T-helper 1 cell (primary cell): Measurements from ENCODE around the gene KCTD17.
A peak's percentile ranks its signal among the peaks of the same experiment; 100 is the strongest.

Experiments
- DNase-seq, 5 donors: peaks; one replicate each; pipeline ENCODE4 v3.0.0-alpha.2; 2012 to 2020
- total RNA-seq, 4 donors: gene quantifications; one replicate each; lab custom pipeline; 2026; lab: John Stamatoyannopoulos, UW

Gene KCTD17
- total RNA-seq: 11.4 to 18.2 (median 14.1) reads per million in 4 donors

DNA sequence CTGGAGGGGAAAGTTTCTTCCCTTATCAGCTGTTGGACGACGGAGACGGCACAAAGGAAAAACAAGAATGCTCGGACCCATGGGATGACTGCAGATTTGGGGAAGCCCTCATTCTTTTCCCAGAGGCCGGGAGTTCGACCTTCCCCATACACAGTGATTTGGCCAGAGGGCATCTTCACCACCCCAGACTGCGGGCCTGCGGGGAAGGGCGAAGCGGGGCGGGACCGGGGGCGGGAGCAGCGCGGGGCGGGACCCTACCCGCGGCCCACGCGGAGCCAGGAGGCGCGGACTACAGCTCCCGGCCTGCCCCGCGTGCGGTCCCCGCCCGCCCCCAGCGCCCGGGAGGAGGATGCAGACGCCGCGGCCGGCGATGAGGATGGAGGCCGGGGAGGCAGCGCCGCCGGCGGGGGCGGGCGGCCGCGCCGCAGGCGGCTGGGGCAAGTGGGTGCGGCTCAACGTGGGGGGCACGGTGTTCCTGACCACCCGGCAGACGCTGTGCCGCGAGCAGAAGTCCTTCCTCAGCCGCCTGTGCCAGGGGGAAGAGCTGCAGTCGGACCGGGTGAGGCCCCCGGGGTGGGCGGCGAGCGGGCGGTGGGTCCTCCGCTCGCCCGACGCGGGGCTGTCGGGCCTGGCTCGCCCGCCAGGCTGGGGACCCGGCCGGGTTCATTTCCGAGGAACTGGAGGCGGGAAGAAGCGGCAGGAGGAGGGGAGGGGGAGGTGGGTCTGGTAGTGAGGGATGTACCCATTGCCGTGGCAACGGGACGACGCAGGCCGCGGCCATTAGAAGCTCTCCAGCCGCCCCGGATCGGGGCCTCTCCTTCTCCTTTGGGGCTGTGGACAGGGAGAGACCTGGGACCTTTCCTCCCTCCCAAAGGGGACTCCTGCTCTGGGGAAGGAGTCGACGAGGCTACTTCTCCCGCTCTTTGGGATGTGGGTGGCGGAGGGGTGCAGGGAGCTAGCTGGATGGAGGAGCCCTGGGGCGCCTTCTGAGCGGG is at the start of gene KCTD17:
TSS of gene KCTD17 (plus strand) at position 352 of the 995 bp plus-strand sequence. CDS start at position 371, 19 bp downstream.
- peak; percentile 39 to 77 (median 60) for DNase-seq

DNA sequence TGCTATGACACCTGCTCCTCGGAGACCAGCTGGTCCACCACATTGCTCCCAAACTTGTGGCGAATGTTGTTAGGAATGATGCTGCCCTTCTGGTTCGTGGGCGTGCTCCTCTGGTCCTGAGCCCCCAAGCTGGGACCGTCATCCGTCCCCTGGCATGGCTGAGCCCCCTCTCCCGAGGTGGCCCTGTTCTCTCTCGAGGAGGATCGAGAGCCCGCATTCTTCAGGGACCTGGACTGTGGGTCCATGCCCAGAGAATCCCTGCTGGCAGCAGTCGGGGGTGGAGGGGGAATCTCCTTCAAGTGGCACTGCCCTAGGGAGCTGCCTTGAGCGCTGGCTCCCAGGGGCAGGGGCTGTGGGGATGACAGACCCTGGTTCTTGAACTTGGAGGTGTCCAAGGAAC is 49.7 kb upstream of the KCTD17 start:
- no peak for DNase-seq

DNA sequence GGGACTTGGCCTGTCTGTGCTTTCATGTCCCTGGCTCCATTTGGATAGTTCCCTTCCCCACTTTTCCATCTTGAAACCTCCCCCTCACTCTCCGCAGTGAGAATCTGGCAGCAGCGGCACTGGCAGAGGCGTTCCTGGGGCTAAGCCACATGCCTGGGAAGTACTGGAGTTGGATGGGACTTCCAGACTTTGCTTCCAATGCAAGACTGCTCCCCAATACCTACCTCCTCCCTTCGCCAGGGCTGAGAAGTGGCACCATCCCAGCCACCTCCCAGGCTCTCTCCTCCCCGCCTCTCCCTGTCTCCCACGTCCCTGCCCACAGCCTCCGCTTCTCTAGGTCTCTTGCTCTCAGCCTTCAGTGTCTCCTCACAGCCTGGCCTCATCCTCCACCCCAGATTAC is 48.9 kb upstream of the KCTD17 start:
- no peak for DNase-seq

DNA sequence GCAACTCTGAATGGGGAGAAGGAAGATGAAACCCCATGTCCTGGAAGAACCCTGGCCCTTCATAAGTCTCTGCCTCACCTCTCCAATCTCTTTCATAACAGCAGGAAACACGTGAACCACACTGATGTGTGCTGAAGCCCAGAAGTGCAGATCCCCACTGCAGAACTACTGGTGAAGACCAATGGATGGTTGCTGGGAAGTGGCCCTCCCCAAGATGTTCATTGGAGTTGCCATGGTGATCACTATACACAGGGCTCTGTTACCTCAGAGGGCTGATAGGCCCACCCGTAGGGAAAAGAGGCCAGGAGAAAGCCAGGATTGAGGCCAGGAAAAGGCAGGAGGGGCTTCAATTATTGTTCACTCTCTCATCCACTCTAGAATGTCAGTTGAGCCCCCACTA is 43.9 kb upstream of the KCTD17 start:
- DNase-seq: no peak

- DNase-seq: no peak
These were observed 43.2 kb upstream of the KCTD17 start for GRCh38 chr22:37008365-37008764.

DNA sequence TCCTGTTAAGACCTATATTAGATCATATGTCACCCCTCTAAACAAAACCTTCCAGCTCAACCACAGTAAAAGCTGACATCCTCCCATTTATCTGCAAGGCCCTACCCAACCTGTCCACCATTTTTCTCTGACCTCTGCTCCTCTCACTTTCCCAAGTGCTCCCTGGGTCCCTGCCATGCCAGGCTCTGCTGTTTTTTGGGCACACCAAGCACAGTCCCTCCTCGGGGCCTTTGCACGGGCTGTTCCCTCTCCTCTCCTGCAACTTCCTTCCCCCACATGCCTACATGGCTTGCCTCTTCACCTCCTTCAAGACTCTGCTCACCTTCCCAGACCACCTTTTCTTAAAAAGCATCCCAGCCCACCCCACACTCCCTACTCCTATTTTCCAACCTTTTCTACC is 42.1 kb upstream of the KCTD17 start:
- no peak for DNase-seq

DNA sequence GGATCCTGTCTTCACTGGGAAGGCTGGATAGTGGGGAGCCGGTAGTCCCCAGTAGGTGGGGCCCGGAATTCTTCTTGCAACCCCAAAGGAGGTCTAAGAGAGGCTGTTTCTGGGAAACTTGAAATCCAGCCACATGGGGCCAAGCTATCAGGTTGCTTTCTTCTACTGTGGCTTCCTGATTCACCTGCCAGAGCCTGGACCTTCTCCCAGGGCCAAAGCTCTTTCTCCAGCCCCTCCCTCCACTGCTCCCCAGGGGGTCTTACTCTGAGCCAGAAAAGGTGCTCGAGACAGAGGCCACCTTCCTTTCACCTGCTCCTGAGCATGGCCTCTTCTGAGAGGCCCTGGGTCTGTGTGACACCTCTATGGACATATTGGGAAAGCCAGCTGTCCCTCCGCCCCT is 41.4 kb upstream of the KCTD17 start:
- DNase-seq: no peak

GRCh38 chr22:37010976-37011375 is 40.6 kb upstream of the KCTD17 start:
- no peak for DNase-seq

DNA sequence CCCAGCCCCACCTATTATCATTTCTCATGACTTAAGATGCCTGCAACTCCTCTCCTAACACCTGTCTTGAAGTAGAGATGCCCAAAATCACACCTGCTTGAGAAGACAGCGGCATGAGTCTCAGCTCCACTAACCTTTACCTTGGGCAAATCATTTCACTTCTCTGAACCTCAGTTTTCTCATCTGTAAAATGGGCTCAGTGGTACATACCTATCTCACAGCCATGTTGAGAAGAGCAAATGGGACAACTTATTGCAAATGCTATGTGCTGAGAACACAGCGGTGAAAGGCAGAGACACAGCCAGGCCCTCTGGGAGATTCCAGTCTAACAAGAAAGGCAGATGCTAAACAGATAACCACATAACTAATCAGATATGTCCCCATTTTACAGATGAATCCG is 40.1 kb upstream of the KCTD17 start:
- no peak for DNase-seq

- no peak for DNase-seq
These were observed 39.2 kb upstream of the KCTD17 start for GRCh38 chr22:37012262-37012904.

- DNase-seq: no peak
These were observed 38.6 kb upstream of the KCTD17 start for GRCh38 chr22:37012956-37013355.

DNA sequence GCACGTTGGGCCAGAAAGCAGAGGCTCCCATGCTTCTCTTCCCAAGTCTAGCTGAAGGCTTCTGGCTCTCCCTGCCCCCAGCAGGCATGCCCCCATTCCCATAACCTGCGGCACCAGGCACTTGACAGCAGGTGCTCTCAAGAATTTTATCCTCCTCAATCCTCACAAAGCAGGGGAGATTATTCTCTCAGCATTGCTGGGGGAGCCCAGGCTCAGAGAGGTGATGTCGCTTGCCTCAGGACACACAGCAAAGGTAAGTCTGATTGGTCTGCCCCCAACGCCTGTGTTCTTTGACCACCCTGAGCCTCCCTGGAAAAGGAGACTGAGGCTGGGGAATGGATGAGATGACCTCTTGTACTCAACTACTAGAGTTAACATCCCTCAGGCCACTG is 37.1 kb upstream of the KCTD17 start:
- no peak for DNase-seq

DNA sequence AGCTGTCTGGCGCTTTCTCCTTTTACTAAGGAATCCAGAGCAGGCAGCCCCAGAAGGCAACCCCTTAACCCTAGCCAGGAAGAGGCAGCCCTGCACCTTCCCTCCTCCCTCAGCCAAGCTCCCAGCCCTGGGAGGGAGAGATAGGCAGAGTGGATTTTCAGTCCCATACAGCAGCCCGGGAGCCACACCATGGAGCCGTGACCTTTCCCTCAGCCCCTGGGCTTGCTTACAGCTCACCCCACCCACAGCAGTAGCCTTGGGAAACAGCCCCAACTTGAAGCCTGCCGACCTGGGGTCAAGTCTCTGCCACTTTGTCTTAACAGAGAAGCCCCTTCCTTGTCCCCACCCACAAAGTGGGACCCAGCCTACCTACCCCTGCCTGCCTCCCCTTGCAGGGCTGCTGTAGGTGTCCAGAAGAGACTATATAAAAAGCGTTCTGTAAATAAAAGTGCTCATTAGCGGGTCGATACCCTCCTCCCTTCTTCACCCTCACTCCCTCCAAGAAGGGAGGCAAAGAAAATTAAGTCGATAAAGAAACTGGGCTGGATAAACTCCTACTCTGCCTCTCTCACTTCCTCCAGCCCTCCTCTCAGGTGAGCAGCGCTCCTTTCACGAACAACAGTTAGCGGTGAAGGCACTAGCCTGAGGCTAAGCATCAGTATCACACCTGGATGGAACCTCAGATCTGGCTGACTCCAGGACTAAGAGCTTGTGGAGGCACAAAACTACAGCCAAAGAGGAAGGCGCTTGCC is 36.5 kb upstream of the KCTD17 start:
- no peak for DNase-seq

- no peak for DNase-seq
These were observed 36.0 kb upstream of the KCTD17 start for GRCh38 chr22:37015587-37015878.

GRCh38 chr22:37016134-37016910 is 35.2 kb upstream of the KCTD17 start:
- no peak for DNase-seq

GRCh38 chr22:37017356-37017755 is 34.2 kb upstream of the KCTD17 start:
- DNase-seq: no peak

GRCh38 chr22:37018086-37018814 is 33.3 kb upstream of the KCTD17 start:
- no peak for DNase-seq

GRCh38 chr22:37018815-37019308 is 32.7 kb upstream of the KCTD17 start:
- DNase-seq: no peak

DNA sequence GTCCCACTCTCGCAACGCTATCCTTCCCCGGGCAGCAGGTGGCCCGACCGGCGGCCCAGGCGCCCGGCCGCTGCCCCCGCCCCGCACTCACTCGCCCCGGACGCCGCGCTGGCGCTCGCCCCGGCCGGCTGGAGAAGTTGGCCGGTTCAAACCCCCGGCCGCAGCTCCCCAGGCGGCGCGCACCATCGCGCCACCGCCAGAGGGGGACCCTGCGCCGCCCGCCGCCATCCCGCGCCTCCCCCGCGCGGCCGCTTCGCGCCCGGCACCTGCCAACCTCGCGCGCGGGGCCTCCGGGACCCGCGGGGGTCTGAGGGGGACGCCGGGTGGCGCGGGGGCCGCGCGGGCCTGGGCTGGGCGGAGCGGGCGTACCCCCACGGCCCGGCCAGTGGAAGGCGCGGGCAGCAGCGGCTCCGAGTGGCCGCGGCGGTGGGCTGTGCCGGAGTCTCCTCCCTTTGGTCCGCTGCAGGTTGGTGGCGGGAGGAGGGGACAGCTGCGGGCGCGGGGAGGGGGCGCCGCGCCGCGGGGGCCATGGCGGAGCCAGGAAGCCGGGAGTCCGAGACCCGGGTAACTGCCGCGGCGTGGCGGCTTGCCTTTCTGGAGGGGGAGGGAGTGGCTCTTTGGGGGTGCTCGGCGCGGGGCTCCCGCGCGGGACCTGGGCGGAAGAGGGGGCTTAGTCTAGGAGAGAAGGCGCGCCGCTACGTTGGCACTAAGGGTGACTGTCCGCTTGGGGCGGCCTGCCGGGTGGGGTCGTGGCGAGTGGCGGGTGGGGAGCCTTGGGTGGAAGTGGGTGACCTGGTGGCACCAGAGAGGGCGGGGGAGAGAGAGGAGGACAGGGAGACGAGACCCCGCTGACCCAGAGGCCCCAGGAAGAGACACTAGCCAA is 32.0 kb upstream of the KCTD17 start, which contains the start of the genes MPST and TST:
TSS of gene MPST (plus strand) at position 434 of the 883 bp plus-strand sequence. CDS start at position 529, 95 bp downstream.
TSS of gene TST (minus strand) at position 139 of the 883 bp plus-strand sequence. CDS start 715 bp downstream, outside the sequence.
- peak in 2 of 5 donors; percentile 40 to 60 for DNase-seq

DNA sequence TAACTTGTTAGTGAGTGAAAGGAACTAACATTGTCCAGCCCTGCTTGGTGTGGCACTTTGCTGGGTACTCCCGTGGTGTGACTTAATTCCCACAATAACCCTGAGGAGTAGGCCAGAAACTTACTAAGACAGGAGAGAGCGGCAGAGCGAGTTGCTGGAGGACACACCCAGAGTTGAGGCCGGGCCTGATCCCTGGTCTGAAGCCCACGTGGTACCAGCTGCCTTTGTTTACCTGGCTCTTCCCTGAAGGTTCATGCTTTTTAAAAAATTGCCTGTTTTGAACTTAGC is 31.4 kb upstream of the KCTD17 start:
- DNase-seq: no peak

DNA sequence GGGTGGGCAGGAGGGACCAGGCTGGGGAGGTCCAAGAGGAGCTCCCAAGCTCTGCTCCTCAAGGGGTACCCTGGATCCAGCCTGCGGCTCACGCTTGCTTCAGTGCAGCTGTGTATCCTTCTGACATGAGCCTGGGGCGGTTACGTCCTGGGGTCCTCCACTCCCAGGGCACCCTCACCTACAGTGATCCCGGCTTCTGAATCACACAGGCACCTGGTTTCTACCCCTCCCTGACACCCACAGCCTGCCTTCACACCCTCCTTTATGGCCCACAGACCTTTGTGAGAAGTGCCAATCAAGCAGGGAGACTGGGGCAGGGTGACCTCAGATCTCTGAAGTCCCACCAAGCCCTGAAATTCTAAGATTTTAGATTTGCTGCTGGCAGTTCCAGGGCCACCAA is 30.5 kb upstream of the KCTD17 start:
- DNase-seq: no peak
